SK-N-SH treated with all-trans-retinoic acid at 6 μM for 48 hours (cell line): ENCODE results near the gene ZC3H8.

Source experiments
- ATAC-seq: fragments of 200-7000 bp; cut with Tn5 transposase; 3 replicates; pipeline ENCODE4 v1.9.1; 2020; ENCODE audit warnings: mild to moderate bottlenecking, moderate library complexity
- ARNTL ChIP-seq: fragments of 450-650 bp; formaldehyde crosslinking; IDR thresholded peaks from 2 replicates; pipeline ENCODE4 v1.5.0; 2020; ENCODE audit warnings: low read depth, mild to moderate bottlenecking, moderate library complexity, borderline replicate concordance
- ESRRG ChIP-seq: fragments of 250-450 bp; sonication (Bioruptor Pico); IDR thresholded peaks from 2 replicates; pipeline ENCODE4 v1.6.1; 2021; ENCODE audit warnings: mild to moderate bottlenecking
- GLIS3 ChIP-seq: fragments of 250-450 bp; sonication (Bioruptor Pico); IDR thresholded peaks from 2 replicates; pipeline ENCODE4 v1.5.0; 2020; ENCODE audit warnings: mild to moderate bottlenecking, moderate library complexity
- ISL1 ChIP-seq: fragments of 250-450 bp; sonication (Bioruptor Pico); IDR thresholded peaks from 2 replicates; pipeline ENCODE4 v2.1.2; 2022; ENCODE audit warnings: mild to moderate bottlenecking, moderate library complexity
- OSR1 ChIP-seq: fragments of 250-450 bp; sonication (Bioruptor Pico); IDR thresholded peaks from 2 replicates; pipeline ENCODE4 v1.8.0; 2022; ENCODE audit warnings: moderate library complexity, mild to moderate bottlenecking, inconsistent platforms
- PPARA ChIP-seq: fragments of 250-450 bp; sonication (Bioruptor Pico); IDR thresholded peaks from 2 replicates; pipeline ENCODE4 v1.5.0; 2020; ENCODE audit warnings: mild to moderate bottlenecking, borderline replicate concordance
- SNAI2 ChIP-seq: fragments of 250-450 bp; sonication (Bioruptor Pico); IDR thresholded peaks from 2 replicates; pipeline ENCODE4 v1.5.0; 2020; ENCODE audit warnings: mild to moderate bottlenecking, moderate library complexity
- TCF4 ChIP-seq: fragments of 250-450 bp; sonication (Bioruptor Pico); IDR thresholded peaks from 2 replicates; pipeline ENCODE4 v1.8.0; 2021; ENCODE audit warnings: mild to moderate bottlenecking, moderate library complexity, borderline replicate concordance
- TOX ChIP-seq: fragments of 250-450 bp; sonication (Bioruptor Pico); IDR thresholded peaks from 2 replicates; pipeline ENCODE4 v1.8.0; 2021; ENCODE audit warnings: mild to moderate bottlenecking, moderate library complexity, borderline replicate concordance
- ZFP3 ChIP-seq: fragments of 250-450 bp; sonication (Bioruptor Pico); IDR thresholded peaks from 2 replicates; pipeline ENCODE4 v1.5.0; 2020; ENCODE audit warnings: mild to moderate bottlenecking, moderate library complexity
- ZFP30 ChIP-seq: fragments of 450-650 bp; formaldehyde crosslinking; IDR thresholded peaks from 2 replicates; pipeline ENCODE4 v1.5.0; 2022; ENCODE audit warnings: mild to moderate bottlenecking, moderate library complexity
- ZNF565 ChIP-seq: fragments of 450-650 bp; formaldehyde crosslinking; conservative IDR thresholded peaks from 2 replicates; pipeline ENCODE4 v1.5.0; 2020; ENCODE audit warnings: low read depth, mild to moderate bottlenecking, moderate library complexity
- ZNF70 ChIP-seq: fragments of 450-650 bp; formaldehyde crosslinking; IDR thresholded peaks from 2 replicates; pipeline ENCODE4 v1.5.0; 2020; ENCODE audit warnings: mild to moderate bottlenecking, moderate library complexity
- ZNF8 ChIP-seq: fragments of 450-650 bp; formaldehyde crosslinking; IDR thresholded peaks from 2 replicates; pipeline ENCODE4 v1.5.0; 2020; ENCODE audit warnings: mild to moderate bottlenecking, moderate library complexity
- TF ChIP-seq, protein P1 (sequence below): fragments of 250-450 bp; sonication (Bioruptor Pico); IDR thresholded peaks from 2 replicates; pipeline ENCODE4 v1.5.1; 2020; ENCODE audit warnings: low read depth, mild to moderate bottlenecking, moderate library complexity
- TF ChIP-seq, protein P2 (sequence below): fragments of 250-450 bp; sonication (Bioruptor Pico); IDR thresholded peaks from 2 replicates; pipeline ENCODE4 v1.5.1; 2021; ENCODE audit warnings: mild to moderate bottlenecking, moderate library complexity
- TF ChIP-seq, protein P3 (sequence below): fragments of 250-450 bp; sonication (Bioruptor Pico); IDR thresholded peaks from 2 replicates; pipeline ENCODE4 v1.8.0; 2020; ENCODE audit warnings: mild to moderate bottlenecking, moderate library complexity, borderline replicate concordance
- TF ChIP-seq, protein P4 (sequence below): fragments of 250-450 bp; sonication (Bioruptor Pico); IDR thresholded peaks from 2 replicates; pipeline ENCODE4 v1.5.0; 2020; ENCODE audit warnings: mild to moderate bottlenecking, moderate library complexity

Gene ZC3H8

DNA sequence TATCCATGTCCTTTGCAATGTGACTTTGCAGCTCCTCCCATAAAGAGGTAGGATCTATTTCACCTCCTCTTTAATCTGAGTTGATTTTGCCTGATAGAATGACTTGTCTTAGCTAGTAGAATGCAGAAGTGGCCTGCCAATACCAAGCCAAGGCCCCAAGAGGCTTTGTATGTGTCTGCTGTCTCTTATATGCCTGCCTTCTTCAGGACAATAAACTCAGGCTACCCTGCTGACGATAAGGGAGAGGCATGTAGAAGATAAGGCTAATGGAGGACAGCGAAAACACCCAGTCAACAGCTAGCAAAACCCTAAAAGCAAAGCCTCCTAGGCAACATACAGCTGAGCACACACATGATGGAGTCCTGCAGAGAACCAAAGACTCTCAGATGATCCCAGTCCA is 1.8 kb upstream of the ZC3H8 start:
- no peak for ATAC-seq
- TF ChIP-seq SNAI2 (CRISPR knock-in tag) (no peak), TCF4 (CRISPR knock-in tag) (no peak), ZNF565 (CRISPR knock-in tag) (no peak), PPARA (CRISPR knock-in tag) (no peak), ZFP3 (CRISPR knock-in tag) (no peak), ZNF8 (no peak), ESRRG (no peak), OSR1 (no peak), ZFP30 (CRISPR knock-in tag) (no peak), ARNTL (CRISPR knock-in tag) (no peak), GLIS3 (CRISPR knock-in tag) (no peak), ISL1 (CRISPR knock-in tag) (no peak)
- TF ChIP-seq, protein P1, sequence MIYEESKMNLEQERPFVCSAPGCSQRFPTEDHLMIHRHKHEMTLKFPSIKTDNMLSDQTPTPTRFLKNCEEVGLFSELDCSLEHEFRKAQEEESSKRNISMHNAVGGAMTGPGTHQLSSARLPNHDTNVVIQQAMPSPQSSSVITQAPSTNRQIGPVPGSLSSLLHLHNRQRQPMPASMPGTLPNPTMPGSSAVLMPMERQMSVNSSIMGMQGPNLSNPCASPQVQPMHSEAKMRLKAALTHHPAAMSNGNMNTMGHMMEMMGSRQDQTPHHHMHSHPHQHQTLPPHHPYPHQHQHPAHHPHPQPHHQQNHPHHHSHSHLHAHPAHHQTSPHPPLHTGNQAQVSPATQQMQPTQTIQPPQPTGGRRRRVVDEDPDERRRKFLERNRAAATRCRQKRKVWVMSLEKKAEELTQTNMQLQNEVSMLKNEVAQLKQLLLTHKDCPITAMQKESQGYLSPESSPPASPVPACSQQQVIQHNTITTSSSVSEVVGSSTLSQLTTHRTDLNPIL (CRISPR knock-in tag), result no peak
- TF ChIP-seq, protein P2, sequence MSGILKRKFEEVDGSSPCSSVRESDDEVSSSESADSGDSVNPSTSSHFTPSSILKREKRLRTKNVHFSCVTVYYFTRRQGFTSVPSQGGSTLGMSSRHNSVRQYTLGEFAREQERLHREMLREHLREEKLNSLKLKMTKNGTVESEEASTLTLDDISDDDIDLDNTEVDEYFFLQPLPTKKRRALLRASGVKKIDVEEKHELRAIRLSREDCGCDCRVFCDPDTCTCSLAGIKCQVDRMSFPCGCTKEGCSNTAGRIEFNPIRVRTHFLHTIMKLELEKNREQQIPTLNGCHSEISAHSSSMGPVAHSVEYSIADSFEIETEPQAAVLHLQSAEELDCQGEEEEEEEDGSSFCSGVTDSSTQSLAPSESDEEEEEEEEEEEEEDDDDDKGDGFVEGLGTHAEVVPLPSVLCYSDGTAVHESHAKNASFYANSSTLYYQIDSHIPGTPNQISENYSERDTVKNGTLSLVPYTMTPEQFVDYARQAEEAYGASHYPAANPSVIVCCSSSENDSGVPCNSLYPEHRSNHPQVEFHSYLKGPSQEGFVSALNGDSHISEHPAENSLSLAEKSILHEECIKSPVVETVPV (CRISPR knock-in tag), result no peak

DNA sequence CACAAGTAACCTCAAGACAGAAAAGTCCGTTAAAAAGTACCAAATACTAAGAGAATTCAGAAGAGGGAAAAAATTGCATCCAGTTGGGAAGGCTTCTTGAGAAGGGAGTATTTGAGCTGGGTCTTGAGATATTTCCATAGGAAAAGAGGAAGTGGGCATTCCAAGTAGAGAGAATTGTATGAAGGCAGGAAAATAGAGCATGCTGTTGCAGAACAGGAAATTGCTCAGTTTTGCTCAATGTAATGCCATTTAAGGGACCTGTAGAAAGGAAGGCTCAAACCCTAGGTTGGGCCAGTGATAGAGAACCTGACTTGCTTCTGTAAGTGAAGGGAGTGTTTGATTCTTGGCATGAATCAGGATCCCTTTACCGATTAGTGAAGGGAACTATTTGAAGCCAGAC is 1.0 kb upstream of the ZC3H8 start:
- TF ChIP-seq TOX (CRISPR knock-in tag), result no peak
- TF ChIP-seq, protein P3, sequence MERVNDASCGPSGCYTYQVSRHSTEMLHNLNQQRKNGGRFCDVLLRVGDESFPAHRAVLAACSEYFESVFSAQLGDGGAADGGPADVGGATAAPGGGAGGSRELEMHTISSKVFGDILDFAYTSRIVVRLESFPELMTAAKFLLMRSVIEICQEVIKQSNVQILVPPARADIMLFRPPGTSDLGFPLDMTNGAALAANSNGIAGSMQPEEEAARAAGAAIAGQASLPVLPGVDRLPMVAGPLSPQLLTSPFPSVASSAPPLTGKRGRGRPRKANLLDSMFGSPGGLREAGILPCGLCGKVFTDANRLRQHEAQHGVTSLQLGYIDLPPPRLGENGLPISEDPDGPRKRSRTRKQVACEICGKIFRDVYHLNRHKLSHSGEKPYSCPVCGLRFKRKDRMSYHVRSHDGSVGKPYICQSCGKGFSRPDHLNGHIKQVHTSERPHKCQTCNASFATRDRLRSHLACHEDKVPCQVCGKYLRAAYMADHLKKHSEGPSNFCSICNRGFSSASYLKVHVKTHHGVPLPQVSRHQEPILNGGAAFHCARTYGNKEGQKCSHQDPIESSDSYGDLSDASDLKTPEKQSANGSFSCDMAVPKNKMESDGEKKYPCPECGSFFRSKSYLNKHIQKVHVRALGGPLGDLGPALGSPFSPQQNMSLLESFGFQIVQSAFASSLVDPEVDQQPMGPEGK (CRISPR knock-in tag), result no peak
- no peak for TF ChIP-seq ZNF70
- TF ChIP-seq ARNTL (CRISPR knock-in tag), result no peak
- TF ChIP-seq, protein P4, sequence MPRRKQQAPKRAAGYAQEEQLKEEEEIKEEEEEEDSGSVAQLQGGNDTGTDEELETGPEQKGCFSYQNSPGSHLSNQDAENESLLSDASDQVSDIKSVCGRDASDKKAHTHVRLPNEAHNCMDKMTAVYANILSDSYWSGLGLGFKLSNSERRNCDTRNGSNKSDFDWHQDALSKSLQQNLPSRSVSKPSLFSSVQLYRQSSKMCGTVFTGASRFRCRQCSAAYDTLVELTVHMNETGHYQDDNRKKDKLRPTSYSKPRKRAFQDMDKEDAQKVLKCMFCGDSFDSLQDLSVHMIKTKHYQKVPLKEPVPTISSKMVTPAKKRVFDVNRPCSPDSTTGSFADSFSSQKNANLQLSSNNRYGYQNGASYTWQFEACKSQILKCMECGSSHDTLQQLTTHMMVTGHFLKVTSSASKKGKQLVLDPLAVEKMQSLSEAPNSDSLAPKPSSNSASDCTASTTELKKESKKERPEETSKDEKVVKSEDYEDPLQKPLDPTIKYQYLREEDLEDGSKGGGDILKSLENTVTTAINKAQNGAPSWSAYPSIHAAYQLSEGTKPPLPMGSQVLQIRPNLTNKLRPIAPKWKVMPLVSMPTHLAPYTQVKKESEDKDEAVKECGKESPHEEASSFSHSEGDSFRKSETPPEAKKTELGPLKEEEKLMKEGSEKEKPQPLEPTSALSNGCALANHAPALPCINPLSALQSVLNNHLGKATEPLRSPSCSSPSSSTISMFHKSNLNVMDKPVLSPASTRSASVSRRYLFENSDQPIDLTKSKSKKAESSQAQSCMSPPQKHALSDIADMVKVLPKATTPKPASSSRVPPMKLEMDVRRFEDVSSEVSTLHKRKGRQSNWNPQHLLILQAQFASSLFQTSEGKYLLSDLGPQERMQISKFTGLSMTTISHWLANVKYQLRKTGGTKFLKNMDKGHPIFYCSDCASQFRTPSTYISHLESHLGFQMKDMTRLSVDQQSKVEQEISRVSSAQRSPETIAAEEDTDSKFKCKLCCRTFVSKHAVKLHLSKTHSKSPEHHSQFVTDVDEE, result no peak
- TF ChIP-seq, protein P2 (CRISPR knock-in tag), result no peak
- no peak for TF ChIP-seq ISL1 (CRISPR knock-in tag)
- no peak for TF ChIP-seq ESRRG
- no peak for TF ChIP-seq ZNF8
- TF ChIP-seq ZFP3 (CRISPR knock-in tag), result no peak
- no peak for ATAC-seq

DNA sequence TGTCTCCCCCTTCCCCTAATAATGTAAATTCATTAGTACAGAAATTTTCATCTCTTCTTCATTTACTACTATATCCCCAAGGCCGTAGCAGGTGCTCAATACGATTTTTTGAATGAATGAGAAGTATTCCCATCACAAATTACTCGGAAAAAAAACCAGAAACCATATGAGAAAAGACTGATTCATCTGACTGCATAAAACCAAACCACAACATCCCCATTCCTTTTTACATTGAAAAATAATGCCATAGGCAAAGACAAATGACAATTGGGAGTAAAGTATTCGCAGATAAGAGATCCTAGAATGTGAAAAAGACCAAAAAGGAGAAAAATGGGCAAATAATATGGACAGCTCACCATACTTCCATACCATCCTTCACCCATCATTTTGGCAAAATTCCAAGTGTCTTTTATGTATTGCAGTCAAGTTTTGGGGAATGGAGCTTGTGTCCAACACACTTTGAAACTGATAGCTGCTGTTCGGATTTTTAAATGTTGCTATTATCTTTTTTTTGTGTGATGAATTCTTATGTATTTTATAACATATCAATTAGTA is 1.5 kb downstream of the ZC3H8 start:
- TF ChIP-seq ZFP30 (CRISPR knock-in tag) (no peak), ZNF70 (no peak)
- TF ChIP-seq, protein P1 (CRISPR knock-in tag), result no peak
- TF ChIP-seq, all 23 proteins: peak for 0
- ATAC-seq, result no peak
